ENCODE results near the gene HNRNPA1. TPM values are rescaled to one million over a fixed set of nuclear protein-coding genes. Genes with fewer than 3 reads are reported as not detected.

The HNRNPA1 gene
- total RNA-seq, 1 experiment from 2014 or later = 1,764 TPM

GRCh38 chr12:54258201-54258681, 22.3 kb upstream of the HNRNPA1 start:
- intact Hi-C loops (cut with micrococcal nuclease; ENCODE audit: unreplicated experiment) = loop anchor here (2.0 kb wide), 1 partner anchor 67 kb away; the partner anchor contains the start of gene COPZ1

DNA sequence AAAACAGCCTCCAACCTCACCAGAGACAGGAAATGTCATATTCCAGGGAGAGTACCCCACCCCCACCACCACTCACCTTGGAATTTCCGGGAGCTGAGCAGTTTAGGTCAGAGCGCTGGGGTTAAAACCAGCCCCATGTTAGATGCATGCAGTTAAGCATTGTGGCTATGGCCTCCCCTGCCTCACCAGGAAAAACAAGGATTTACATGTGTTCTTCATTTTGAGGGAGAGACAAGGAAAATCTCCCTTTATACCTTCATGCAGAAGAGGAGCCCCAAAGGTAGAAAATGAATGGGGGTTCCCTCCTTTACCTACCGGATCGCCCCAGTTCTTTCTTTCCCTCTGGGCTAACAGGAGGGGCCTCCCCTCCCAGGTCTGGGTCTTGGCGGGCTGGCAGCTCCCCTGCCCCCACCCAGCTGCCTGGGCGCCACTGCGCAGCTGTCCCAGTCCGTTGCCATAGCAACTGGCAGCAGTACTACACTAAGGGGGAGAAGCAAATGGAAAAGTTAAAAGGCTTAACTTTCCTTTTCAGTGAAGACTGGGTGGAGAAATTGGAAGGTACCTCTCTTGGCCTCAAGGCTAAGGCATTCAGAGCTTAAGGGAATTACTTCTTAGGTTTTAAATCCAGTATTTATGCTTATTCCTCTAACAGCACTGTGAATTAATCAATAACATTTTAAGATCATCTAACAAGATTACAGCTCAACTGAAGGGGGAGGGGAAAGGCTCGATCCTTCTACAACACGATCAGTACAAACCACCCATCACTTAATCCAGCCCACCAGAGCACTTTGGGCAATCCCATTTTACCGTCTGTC, 21.1 kb upstream of the HNRNPA1 start:
- Histone ChIP-seq H3K27ac (ENCODE audit: low read depth, low read length, poor library complexity, severe bottlenecking) (peak overlapping the region; percentile 87), H3K36me3 (ENCODE audit: insufficient read depth, low read length, poor library complexity, severe bottlenecking) (peaks cover 30% of the 10 kb centered on the region), H3K27me3 (replicated peaks; ENCODE audit: insufficient read depth, low read depth, low read length, poor library complexity) (no peaks in the 10 kb centered on the region), H3K4me1 (ENCODE audit: insufficient read depth, low read length, poor library complexity, severe bottlenecking) (peaks cover 59% of the 10 kb centered on the region), H3K9me3 (ENCODE audit: low read depth, low read length, poor library complexity, severe bottlenecking) (no peaks in the 10 kb centered on the region), H3K4me3 (ENCODE audit: low read depth, low read length, poor library complexity, severe bottlenecking) (peak overlapping the region; percentile 50)
- CTCF ChIA-PET = no interaction called here
- TF ChIP-seq CTCF (conservative IDR thresholded peaks at IDR 0.05; ENCODE audit: low read depth, low read length) (no peak), EZH2 (IDR thresholded peaks at IDR 0.05; ENCODE audit: borderline replicate concordance, low read depth, low read length, poor library complexity, severe bottlenecking) (no peak)
- intact Hi-C loops (cut with micrococcal nuclease; ENCODE audit: unreplicated experiment) = loop anchor here (1.0 to 2.0 kb wide), 2 partner anchors 21 to 65 kb away; partner anchors contain the start of genes CBX5, COPZ1 and HNRNPA1
- POLR2A ChIA-PET (ENCODE audit: low non-redundant PET) = interaction anchor here (2.3 kb wide), 1 partner anchor 21 kb away, joined by 16 read pairs; the partner anchor contains the start of genes CBX5 and HNRNPA1
- TSS peak; percentile 78 for BruUV-seq (replicated peaks)
- peak; percentile 97 for DNase-seq (ENCODE audit: low spot score)

More at GRCh38 chr12:54258201-54258681, 22.3 kb upstream of the HNRNPA1 start:
- peak; percentile 61 for DNase-seq (ENCODE audit: low spot score)
- peaks cover 41% of the 10 kb centered on the region for H3K36me3 ChIP-seq (ENCODE audit: insufficient read depth, low read length, poor library complexity, severe bottlenecking)
- H3K4me3 ChIP-seq (ENCODE audit: low read depth, low read length, poor library complexity, severe bottlenecking) = peak overlapping the region; percentile 50
- no peaks in the 10 kb centered on the region for H3K27me3 ChIP-seq (replicated peaks; ENCODE audit: insufficient read depth, low read depth, low read length, poor library complexity)
- POLR2A ChIA-PET (ENCODE audit: low non-redundant PET) = interaction anchor here (2.3 kb wide), 1 partner anchor 22 kb away, joined by 16 read pairs; the partner anchor contains the start of genes CBX5 and HNRNPA1
- peak overlapping the region; percentile 87 for H3K27ac ChIP-seq (ENCODE audit: low read depth, low read length, poor library complexity, severe bottlenecking)
- H3K9me3 ChIP-seq (ENCODE audit: low read depth, low read length, poor library complexity, severe bottlenecking) = no peaks in the 10 kb centered on the region
- BruUV-seq (replicated peaks) = no TSS peak
- CTCF ChIA-PET = interaction anchor here (0.7 kb wide), 1 partner anchor 67 kb away, joined by 5 read pairs; the partner anchor contains the start of gene COPZ1
- TF ChIP-seq CTCF (conservative IDR thresholded peaks at IDR 0.05; ENCODE audit: low read depth, low read length) = no peak
- TF ChIP-seq EZH2 (IDR thresholded peaks at IDR 0.05; ENCODE audit: borderline replicate concordance, low read depth, low read length, poor library complexity, severe bottlenecking) = no peak
- H3K4me1 ChIP-seq (ENCODE audit: insufficient read depth, low read length, poor library complexity, severe bottlenecking) = peaks cover 61% of the 10 kb centered on the region

DNA sequence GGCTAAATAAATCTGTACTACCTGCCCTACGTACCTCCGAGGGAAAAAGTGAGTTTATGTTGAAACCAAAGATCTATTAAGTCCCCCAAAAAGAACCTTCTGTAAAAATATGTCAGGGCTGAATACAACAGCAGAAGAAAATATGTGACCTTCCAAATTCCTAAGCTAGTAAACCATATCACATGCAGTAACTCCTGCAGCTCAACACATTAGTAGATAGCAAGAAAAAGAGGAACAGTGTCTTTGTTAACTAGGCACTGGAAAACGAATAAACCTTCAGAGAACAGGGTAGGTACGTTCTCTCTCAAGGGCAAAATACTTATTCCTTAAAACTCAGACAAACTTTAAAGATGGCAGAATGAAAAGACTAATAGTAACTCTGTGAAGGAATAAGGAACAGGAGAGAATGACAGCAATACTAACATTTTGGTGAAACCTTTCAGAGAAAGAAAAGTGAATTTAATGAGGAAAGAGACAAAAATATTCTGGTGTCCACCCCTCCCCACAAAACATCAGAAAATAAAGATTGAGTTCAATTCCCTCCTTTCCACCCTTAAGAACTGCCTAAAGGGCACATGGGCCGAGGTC, 18.6 kb upstream of the HNRNPA1 start:
- ChIA-PET POLR2A (ENCODE audit: low non-redundant PET) (interaction anchor here (1.4 kb wide), 1 partner anchor 18 kb away, joined by 5 read pairs; the partner anchor contains the start of genes CBX5 and HNRNPA1), CTCF (interaction anchor here (1.0 kb wide), 1 partner anchor 137 kb away, joined by 3 read pairs; no protein-coding TSS in a partner anchor)
- H3K27ac ChIP-seq (ENCODE audit: low read depth, low read length, poor library complexity, severe bottlenecking) = peak overlapping the region; percentile 87
- peaks cover 9% of the 10 kb centered on the region for H3K36me3 ChIP-seq (ENCODE audit: insufficient read depth, low read length, poor library complexity, severe bottlenecking)
- H3K9me3 ChIP-seq (ENCODE audit: low read depth, low read length, poor library complexity, severe bottlenecking) = no peaks in the 10 kb centered on the region
- no peak for DNase-seq (ENCODE audit: low spot score)
- H3K27me3 ChIP-seq (replicated peaks; ENCODE audit: insufficient read depth, low read depth, low read length, poor library complexity) = no peaks in the 10 kb centered on the region
- no TSS peak for BruUV-seq (replicated peaks)
- TF ChIP-seq EZH2 (IDR thresholded peaks at IDR 0.05; ENCODE audit: borderline replicate concordance, low read depth, low read length, poor library complexity, severe bottlenecking) = no peak
- TF ChIP-seq CTCF (conservative IDR thresholded peaks at IDR 0.05; ENCODE audit: low read depth, low read length) = no peak
- no peak overlapping the region for H3K4me3 ChIP-seq (ENCODE audit: low read depth, low read length, poor library complexity, severe bottlenecking)
- intact Hi-C loops (cut with micrococcal nuclease; ENCODE audit: unreplicated experiment) = no loop called here
- peaks cover 53% of the 10 kb centered on the region for H3K4me1 ChIP-seq (ENCODE audit: insufficient read depth, low read length, poor library complexity, severe bottlenecking)
